Measurements from ENCODE around the gene FOXK1. TPM values are rescaled to one million over a fixed set of nuclear protein-coding genes. Genes with fewer than 3 reads are reported as not detected.

FOXK1 gene
- total and polyA plus RNA-seq, 12 donors: 3.6 to 30.6 (median 24.2) TPM

GRCh38 chr7:4734587-4735345, 52.7 kb downstream of the FOXK1 start:
- intact Hi-C loops (cut with DNase I): loop anchor here in 1 of 10 donors (5.0 kb wide), 1 partner anchor 52 kb away; the partner anchor contains the start of gene FOXK1
- H3K36me3 ChIP-seq: peaks cover 0 to 19% (median 0%) of the 10 kb centered on the region in 9 donors
- H3K4me1 ChIP-seq: peaks cover 2 to 75% (median 48%) of the 10 kb centered on the region in 9 donors
- no peak for TF ChIP-seq CTCF (IDR thresholded peaks at IDR 0.05)
- H3K27ac ChIP-seq: peak overlapping the region in 7 of 10 donors; percentile 15 to 68 (median 52)
- H3K9me3 ChIP-seq: no peaks in the 10 kb centered on the region
- DNase-seq: no peak
- 40 to 63% methylated on average over 23 of the region's 23 CpGs for WGBS, 2 donors
- no peaks in the 10 kb centered on the region for H3K27me3 ChIP-seq
- H3K4me3 ChIP-seq: peak overlapping the region in 1 of 10 donors; percentile 0
- ATAC-seq: peak in 7 of 8 donors; percentile 40 to 72 (median 49)

DNA sequence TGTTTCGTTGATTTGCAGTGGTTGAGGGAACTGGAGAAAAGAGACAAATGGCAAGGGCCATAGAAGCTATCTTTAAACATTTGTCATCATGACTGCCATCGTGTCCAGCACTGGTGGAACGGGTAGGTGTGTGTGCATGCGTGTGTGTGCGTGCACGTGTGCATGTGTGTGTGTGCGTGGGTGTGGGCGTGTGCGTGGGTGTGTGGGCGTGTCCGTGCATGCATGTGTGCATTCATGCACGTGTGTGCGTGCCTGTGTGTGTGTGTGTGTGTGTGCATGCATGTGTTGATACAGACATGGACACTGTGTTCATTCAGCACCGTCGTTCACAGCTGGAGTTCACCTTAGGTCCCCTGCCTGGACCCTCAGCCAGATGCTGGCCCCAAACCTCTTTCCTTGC, 55.2 kb downstream of the FOXK1 start:
- WGBS, 2 donors: 91 to 93% methylated on average over 15 of the region's 15 CpGs
- no peak overlapping the region for H3K4me3 ChIP-seq
- no peak for TF ChIP-seq CTCF (IDR thresholded peaks at IDR 0.05)
- H3K36me3 ChIP-seq: peaks cover 0 to 30% (median 9%) of the 10 kb centered on the region in 9 donors
- no peak for ATAC-seq
- intact Hi-C loops (cut with DNase I): loop anchor here in 1 of 10 donors (5.0 kb wide), 1 partner anchor 55 kb away; the partner anchor contains the start of gene FOXK1
- H3K27ac ChIP-seq: peak overlapping the region in 1 of 10 donors; percentile 80
- H3K9me3 ChIP-seq: no peaks in the 10 kb centered on the region
- H3K4me1 ChIP-seq: peaks cover 2 to 62% (median 38%) of the 10 kb centered on the region in 9 donors
- H3K27me3 ChIP-seq: no peaks in the 10 kb centered on the region
- no peak for DNase-seq

DNA sequence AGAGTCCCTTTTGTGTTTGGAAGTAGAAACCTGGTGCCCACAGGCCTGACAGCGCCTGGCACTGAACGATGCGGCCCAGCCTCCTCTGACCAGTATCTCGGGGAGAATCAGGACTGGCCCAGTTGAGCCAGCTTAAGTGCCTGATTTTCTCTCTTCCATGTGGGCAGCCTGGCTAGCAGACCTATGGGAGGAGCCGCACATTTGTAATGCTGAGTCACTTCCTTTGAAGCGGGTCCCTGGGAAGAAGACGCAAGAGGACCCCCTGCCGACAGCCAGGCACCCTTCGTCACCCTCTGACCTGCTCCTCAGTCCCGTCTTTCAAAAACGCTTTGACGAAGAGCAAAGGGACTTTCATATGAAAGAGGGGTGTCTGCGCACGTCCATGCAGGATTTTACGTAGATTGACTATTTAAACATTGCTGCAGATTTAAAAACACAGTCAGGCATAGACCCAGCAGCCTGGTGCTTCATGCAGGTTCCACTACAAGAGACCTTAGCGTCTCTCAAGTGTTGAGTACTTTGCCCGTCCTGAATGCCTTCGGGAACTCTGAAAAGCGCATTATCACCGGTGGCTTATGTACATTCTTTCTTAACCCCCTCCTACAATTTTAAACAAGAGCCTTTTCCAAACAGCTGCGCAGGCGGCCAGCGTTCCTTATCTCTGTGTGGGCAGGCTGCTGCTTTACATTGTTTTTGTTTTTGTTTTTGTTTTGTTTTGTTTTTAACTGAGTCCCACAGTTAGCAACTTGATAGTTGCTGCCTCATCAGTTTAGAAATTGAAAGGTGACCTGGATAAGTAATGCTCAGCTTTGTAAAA, 56.8 kb downstream of the FOXK1 start:
- H3K4me1 ChIP-seq: peaks cover 2 to 68% (median 48%) of the 10 kb centered on the region in 9 donors
- intact Hi-C loops (cut with DNase I): loop anchor here in 1 of 10 donors (5.0 kb wide), 1 partner anchor 57 kb away; the partner anchor contains the start of gene FOXK1
- peak overlapping the region in 9 of 10 donors; percentile 2 to 49 (median 32) for H3K4me3 ChIP-seq
- H3K27me3 ChIP-seq: no peaks in the 10 kb centered on the region
- peaks cover 0 to 34% (median 22%) of the 10 kb centered on the region in 9 donors for H3K36me3 ChIP-seq
- DNase-seq (peak in 1 of 2 donors; percentile 59), ATAC-seq (peak; percentile 35 to 76 (median 66))
- 22 to 29% methylated on average over 23 of the region's 23 CpGs for WGBS, 2 donors
- peak overlapping the region; percentile 25 to 85 (median 79) for H3K27ac ChIP-seq
- H3K9me3 ChIP-seq: no peaks in the 10 kb centered on the region
- peak in 3 of 9 donors; percentile 10 to 35 (median 17) for TF ChIP-seq CTCF (IDR thresholded peaks at IDR 0.05)

GRCh38 chr7:4739528-4739992, 57.5 kb downstream of the FOXK1 start:
- peak; percentile 43 to 77 (median 69) for ATAC-seq
- Histone ChIP-seq H3K9me3 (no peaks in the 10 kb centered on the region), H3K4me3 (peak overlapping the region in 9 of 10 donors; percentile 2 to 49 (median 32)), H3K27ac (peak overlapping the region in 9 of 10 donors; percentile 49 to 85 (median 80)), H3K27me3 (no peaks in the 10 kb centered on the region), H3K36me3 (peaks cover 0 to 34% (median 22%) of the 10 kb centered on the region in 9 donors), H3K4me1 (peaks cover 8 to 68% (median 48%) of the 10 kb centered on the region in 9 donors)
- intact Hi-C loops (cut with DNase I): loop anchor here in 1 of 10 donors (5.0 kb wide), 1 partner anchor 57 kb away; the partner anchor contains the start of gene FOXK1
- TF ChIP-seq CTCF (IDR thresholded peaks at IDR 0.05): peak; percentile 21 to 73 (median 56)
- DNase-seq: peak; percentile 49 to 54
- WGBS, 2 donors: 7 to 9% methylated on average over 16 of the region's 16 CpGs

Measured in heart right ventricle (tissue), 16 donors.